Testis (tissue), 3 donors: Measurements from ENCODE around the gene FGF8. TPM values are rescaled to one million over a fixed set of nuclear protein-coding genes. Genes with fewer than 3 reads are reported as not detected.

Source experiments
- DNase-seq: peaks from one replicate; pipeline ENCODE4 v3.0.0-alpha.2; 2019
- H3K27ac ChIP-seq, 2 donors: fragments of 200-600 bp; sonication (generic); one replicate each; pipeline ENCODE4 v1.5.1; 2019
- H3K27me3 ChIP-seq: fragments of 200-600 bp; sonication (generic); one replicate; pipeline ENCODE4 v1.5.1; 2019
- H3K36me3 ChIP-seq: fragments of 200-600 bp; sonication (generic); one replicate; pipeline ENCODE4 v1.5.1; 2017; ENCODE audit warnings: low read depth; ENCODE audit errors: missing control alignments
- H3K4me1 ChIP-seq: fragments of 200-600 bp; sonication (generic); one replicate; pipeline ENCODE4 v1.5.1; 2019
- H3K4me3 ChIP-seq, 2 donors: fragments of 200-600 bp; sonication (generic); one replicate each; pipeline ENCODE4 v1.5.1; 2017 to 2019
- H3K9me3 ChIP-seq: fragments of 200-600 bp; sonication (generic); one replicate; pipeline ENCODE4 v1.5.1; 2017
- POLR2A ChIP-seq: fragments of 450-650 bp; IDR thresholded peaks from one replicate; pipeline ENCODE4 v1.6.1; 2017; ENCODE audit warnings: antibody characterized with exemption, mild to moderate bottlenecking, moderate library complexity
- WGBS, 2 donors: methylation state at CpG; one replicate each; pipeline ENCODE4 v1.1.5; 2018; 5-methylcytosine and 5-hydroxymethylcytosine counted together
- intact Hi-C: fragments of 100-400 bp; cut with DNase I; formaldehyde crosslinking; loops from one replicate; pipeline ENCODE4 v1.15.1; 2023; ENCODE audit warnings: low total_unique reads
- polyA plus RNA-seq: library from polyadenylated mRNA; stranded (reverse); fragments of 350-450 nt; fragmentation: Illumina TruSeq; extraction: RNeasy Lipid Tissue Mini Kit (QIAGEN cat#74804); gene quantifications from one replicate; pipeline ENCODE4 v1.2.3, GENCODE V29; 2014; ENCODE audit warnings: low read depth, low replicate concordance; ENCODE audit not compliant: insufficient read depth
- total RNA-seq, 2 donors: library from RNA; depleted of rRNA; stranded (reverse); fragments of >200 nt; gene quantifications; one replicate each; pipeline ENCODE4 v1.2.3, GENCODE V29; 2016
- TF ChIP-seq, protein P1 (sequence below), 3 experiments: fragments of 450-650 bp in 2 of 3; fragments of 200-600 bp in 1 of 3; sonication (generic) in 1 of 3; IDR thresholded peaks; one replicate each; pipeline ENCODE4 v1.5.1; 2016 to 2019; ENCODE audit warnings: antibody characterized with exemption in 3 of 3, mild to moderate bottlenecking in 2 of 3, moderate library complexity in 1 of 3

FGF8 gene
- total and polyA plus RNA-seq, 3 donors from 2014 or later: 0.41 to 1.1 TPM; not detected in 1

DNA sequence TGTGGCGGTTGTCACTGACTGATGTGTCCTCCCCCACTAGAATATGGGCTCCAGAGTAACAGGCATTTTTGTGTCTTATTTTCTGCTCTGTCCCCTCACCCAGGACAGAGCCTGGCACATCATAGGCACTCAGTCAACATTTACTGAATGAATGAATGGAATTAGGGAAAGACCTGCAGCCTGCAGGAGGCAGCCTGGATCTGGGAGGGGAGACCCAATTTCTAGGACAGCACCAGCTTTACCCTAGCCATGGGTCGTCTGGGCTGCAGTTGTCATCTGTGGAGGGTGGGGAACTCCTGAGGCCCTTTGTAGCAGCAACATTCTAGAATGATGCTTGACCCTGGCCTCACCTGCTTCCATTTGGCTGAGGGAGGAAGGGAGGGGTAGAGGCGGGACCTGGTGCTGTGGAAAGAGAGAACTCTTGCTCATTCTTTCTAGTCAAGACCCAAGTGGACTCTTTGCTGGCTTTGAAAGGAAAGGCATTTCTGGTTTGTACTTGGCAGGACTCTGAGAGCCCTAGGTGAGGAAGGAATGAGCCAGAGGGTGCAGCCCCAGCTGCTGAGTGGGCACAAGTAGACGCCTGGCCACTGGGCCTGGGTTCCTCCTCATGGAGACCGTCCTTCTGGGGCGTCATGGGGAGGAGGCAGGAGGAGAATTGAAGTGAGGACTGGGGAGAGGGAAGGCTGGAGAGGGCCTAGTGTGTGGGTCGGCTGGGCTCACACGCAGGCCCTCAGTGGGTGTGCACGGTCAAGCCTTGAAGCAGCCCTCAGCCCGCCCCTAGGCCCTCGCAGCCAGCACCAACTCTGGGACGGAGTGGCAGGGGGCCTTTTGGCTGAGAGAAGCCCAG lies 8.9 kb downstream of the FGF8 start:
- 80 to 85% methylated on average over 11 to 12 of the region's 12 CpGs for WGBS, 2 donors
- Histone ChIP-seq H3K27ac (no peak overlapping the region), H3K36me3 (no peaks in the 10 kb centered on the region), H3K4me3 (no peak overlapping the region), H3K27me3 (no peaks in the 10 kb centered on the region), H3K9me3 (no peaks in the 10 kb centered on the region), H3K4me1 (no peaks in the 10 kb centered on the region)
- DNase-seq: no peak
- TF ChIP-seq POLR2A: no peak
- TF ChIP-seq, protein P1, sequence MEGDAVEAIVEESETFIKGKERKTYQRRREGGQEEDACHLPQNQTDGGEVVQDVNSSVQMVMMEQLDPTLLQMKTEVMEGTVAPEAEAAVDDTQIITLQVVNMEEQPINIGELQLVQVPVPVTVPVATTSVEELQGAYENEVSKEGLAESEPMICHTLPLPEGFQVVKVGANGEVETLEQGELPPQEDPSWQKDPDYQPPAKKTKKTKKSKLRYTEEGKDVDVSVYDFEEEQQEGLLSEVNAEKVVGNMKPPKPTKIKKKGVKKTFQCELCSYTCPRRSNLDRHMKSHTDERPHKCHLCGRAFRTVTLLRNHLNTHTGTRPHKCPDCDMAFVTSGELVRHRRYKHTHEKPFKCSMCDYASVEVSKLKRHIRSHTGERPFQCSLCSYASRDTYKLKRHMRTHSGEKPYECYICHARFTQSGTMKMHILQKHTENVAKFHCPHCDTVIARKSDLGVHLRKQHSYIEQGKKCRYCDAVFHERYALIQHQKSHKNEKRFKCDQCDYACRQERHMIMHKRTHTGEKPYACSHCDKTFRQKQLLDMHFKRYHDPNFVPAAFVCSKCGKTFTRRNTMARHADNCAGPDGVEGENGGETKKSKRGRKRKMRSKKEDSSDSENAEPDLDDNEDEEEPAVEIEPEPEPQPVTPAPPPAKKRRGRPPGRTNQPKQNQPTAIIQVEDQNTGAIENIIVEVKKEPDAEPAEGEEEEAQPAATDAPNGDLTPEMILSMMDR (IDR thresholded peaks at IDR 0.05): no peak
- intact Hi-C loops: no loop called here

- H3K36me3 ChIP-seq: no peaks in the 10 kb centered on the region
- TF ChIP-seq, protein P1 (IDR thresholded peaks at IDR 0.05): no peak
- TF ChIP-seq POLR2A: no peak
- no peaks in the 10 kb centered on the region for H3K4me1 ChIP-seq
- no peak for DNase-seq
- no peak overlapping the region for H3K4me3 ChIP-seq
- no peaks in the 10 kb centered on the region for H3K27me3 ChIP-seq
- intact Hi-C loops: no loop called here
- H3K27ac ChIP-seq: no peak overlapping the region
- H3K9me3 ChIP-seq: no peaks in the 10 kb centered on the region
- 86 to 92% methylated on average over 6 of the region's 6 CpGs for WGBS, 2 donors
Observed at GRCh38 chr10:101766306-101766705, 9.6 kb downstream of the FGF8 start.

- intact Hi-C loops: no loop called here
- Histone ChIP-seq H3K4me3 (no peak overlapping the region), H3K4me1 (no peaks in the 10 kb centered on the region), H3K27me3 (no peaks in the 10 kb centered on the region), H3K36me3 (no peaks in the 10 kb centered on the region), H3K27ac (no peak overlapping the region), H3K9me3 (no peaks in the 10 kb centered on the region)
- 81 to 88% methylated on average over 9 to 10 of the region's 10 CpGs for WGBS, 2 donors
- no peak for DNase-seq
- TF ChIP-seq, protein P1 (IDR thresholded peaks at IDR 0.05): no peak
- TF ChIP-seq POLR2A: no peak
Observed at GRCh38 chr10:101763141-101763846, 12.6 kb downstream of the FGF8 start.

DNA sequence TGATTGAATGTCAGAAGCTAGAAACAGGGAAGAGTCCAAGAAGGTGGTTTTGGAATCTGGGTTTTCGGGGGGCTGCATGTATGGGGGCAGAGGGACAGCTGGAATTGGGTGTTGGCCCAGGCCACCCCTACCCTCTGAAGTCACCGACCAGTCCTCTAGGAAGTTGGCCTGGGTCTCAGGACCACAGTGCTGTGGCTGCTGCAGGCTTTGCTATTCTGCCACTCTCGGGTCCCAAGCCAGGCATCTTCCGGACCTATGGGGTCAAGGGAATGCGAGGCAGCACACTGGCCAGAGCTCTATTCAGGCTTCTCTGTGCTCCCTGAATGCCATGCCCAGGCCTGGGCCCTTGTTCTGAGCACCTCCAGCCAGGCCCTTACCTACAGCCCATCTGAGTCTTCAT lies 13.2 kb downstream of the FGF8 start:
- 81 to 89% methylated on average over 2 to 5 of the region's 5 CpGs for WGBS, 2 donors
- DNase-seq: no peak
- TF ChIP-seq POLR2A: no peak
- TF ChIP-seq, protein P1 (IDR thresholded peaks at IDR 0.05): no peak
- no peaks in the 10 kb centered on the region for H3K27me3 ChIP-seq
- no peaks in the 10 kb centered on the region for H3K36me3 ChIP-seq
- H3K4me3 ChIP-seq: no peak overlapping the region
- H3K9me3 ChIP-seq: no peaks in the 10 kb centered on the region
- no peaks in the 10 kb centered on the region for H3K4me1 ChIP-seq
- no peak overlapping the region for H3K27ac ChIP-seq
- intact Hi-C loops: no loop called here
